Measurements from ENCODE around the gene CACNG8.

CACNG8 gene

GRCh38 chr19:54001496-54001895 is 38.8 kb downstream of the CACNG8 start:
- H3K36me3 Mint-ChIP-seq (ENCODE audit: low read depth) = no peaks in the 10 kb centered on the region
- peaks cover 9% of the 10 kb centered on the region for H3K4me1 Mint-ChIP-seq
- peaks cover 63% of the 10 kb centered on the region for H3K27me3 Mint-ChIP-seq (ENCODE audit: low read depth, poor library complexity)
- DNase-seq = no peak
- H3K9me3 Mint-ChIP-seq = no peaks in the 10 kb centered on the region
- no peak for TF ChIP-seq CTCF (IDR thresholded peaks at IDR 0.05)
- no peak overlapping the region for H3K4me3 Mint-ChIP-seq
- H3K27ac Mint-ChIP-seq = no peak overlapping the region

DNA sequence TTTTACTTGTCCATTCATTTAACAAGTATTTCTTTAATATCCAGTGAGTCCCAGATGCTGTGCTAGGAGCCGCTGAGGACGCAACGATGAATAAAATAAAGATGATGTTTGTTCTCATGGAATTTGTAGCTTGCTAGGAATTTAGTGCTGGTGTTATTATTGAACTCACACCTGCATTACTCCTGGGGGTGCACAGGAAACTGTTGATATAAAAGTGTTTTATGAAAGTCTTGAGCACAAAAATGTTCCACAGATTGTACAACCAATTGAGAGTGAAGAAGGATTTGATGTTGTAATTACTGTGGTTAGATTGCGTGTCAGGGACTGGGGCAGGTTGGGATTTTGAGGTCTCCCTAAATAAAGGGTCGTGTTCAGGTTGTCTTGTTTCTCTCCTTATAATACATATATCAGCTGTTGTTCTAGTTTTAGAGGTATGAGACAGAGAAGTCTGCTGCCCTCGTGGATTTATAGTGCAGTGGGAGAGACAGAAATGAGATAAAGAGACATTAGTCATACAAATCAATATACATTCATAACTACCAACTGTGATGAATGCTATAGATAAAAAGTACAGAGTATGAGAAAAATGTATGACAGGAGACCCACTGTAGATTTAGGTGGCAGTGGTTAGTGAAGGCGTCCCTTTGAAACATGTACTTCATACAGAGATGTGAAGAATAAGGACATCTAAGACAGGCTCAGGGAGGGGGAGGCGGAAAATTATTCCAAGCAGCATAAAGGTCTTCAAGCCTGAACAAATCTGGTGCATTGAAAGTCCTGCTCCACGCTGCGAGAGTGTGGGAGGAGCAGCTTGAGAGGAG is 40.0 kb downstream of the CACNG8 start:
- H3K36me3 Mint-ChIP-seq (ENCODE audit: low read depth) = no peaks in the 10 kb centered on the region
- no peak for TF ChIP-seq CTCF (IDR thresholded peaks at IDR 0.05)
- no peaks in the 10 kb centered on the region for H3K9me3 Mint-ChIP-seq
- peaks cover 9% of the 10 kb centered on the region for H3K4me1 Mint-ChIP-seq
- no peak overlapping the region for H3K4me3 Mint-ChIP-seq
- peaks cover 56% of the 10 kb centered on the region for H3K27me3 Mint-ChIP-seq (ENCODE audit: low read depth, poor library complexity)
- no peak for DNase-seq
- H3K27ac Mint-ChIP-seq = no peak overlapping the region

GRCh38 chr19:54009440-54009839 is 46.7 kb downstream of the CACNG8 start:
- DNase-seq = no peak
- Mint-ChIP-seq H3K27me3 (ENCODE audit: low read depth, poor library complexity) (peaks cover 23% of the 10 kb centered on the region), H3K9me3 (no peaks in the 10 kb centered on the region), H3K4me3 (no peak overlapping the region), H3K27ac (no peak overlapping the region), H3K4me1 (peaks cover 34% of the 10 kb centered on the region), H3K36me3 (ENCODE audit: low read depth) (no peaks in the 10 kb centered on the region)
- TF ChIP-seq CTCF (IDR thresholded peaks at IDR 0.05) = no peak

DNA sequence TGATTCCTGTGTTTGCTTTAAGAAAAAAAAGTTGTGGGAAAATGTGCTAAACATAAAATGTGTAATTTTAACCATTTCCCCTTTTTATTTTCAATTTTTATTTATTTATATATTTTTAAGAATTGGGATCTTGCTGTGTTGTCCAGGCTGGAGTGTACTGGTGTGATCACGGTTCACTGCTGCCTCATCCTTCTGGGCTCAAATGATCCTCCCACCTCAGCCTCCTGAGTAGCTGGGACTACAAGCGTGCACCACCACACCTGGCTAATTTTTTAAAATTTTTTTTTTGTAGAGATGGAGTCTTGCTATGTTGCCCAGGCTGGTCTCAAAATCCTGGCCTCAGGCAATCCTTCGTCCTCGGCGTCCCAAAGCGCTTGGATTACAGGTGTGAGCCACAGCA is 47.7 kb downstream of the CACNG8 start:
- Mint-ChIP-seq H3K27me3 (ENCODE audit: low read depth, poor library complexity) (peaks cover 30% of the 10 kb centered on the region), H3K9me3 (peaks cover 4% of the 10 kb centered on the region), H3K4me3 (no peak overlapping the region), H3K27ac (no peak overlapping the region), H3K36me3 (ENCODE audit: low read depth) (no peaks in the 10 kb centered on the region), H3K4me1 (peaks cover 44% of the 10 kb centered on the region)
- no peak for TF ChIP-seq CTCF (IDR thresholded peaks at IDR 0.05)
- DNase-seq = no peak

- Mint-ChIP-seq H3K4me1 (peaks cover 48% of the 10 kb centered on the region), H3K4me3 (peak overlapping the region; percentile 51), H3K27me3 (ENCODE audit: low read depth, poor library complexity) (peaks cover 36% of the 10 kb centered on the region), H3K27ac (peak overlapping the region; percentile 80), H3K36me3 (ENCODE audit: low read depth) (no peaks in the 10 kb centered on the region), H3K9me3 (peaks cover 10% of the 10 kb centered on the region)
- DNase-seq = peak; percentile 53
- TF ChIP-seq CTCF (IDR thresholded peaks at IDR 0.05) = no peak
Observed at GRCh38 chr19:54011507-54012211, 48.9 kb downstream of the CACNG8 start.

Measured in nephron progenitor cell (in vitro differentiated cells).